Measurements from ENCODE around the gene IL17C. TPM values are rescaled to one million over a fixed set of nuclear protein-coding genes. Genes with fewer than 3 reads are reported as not detected.

Gene IL17C
- total and polyA plus RNA-seq, 10 of the 15 experiments (the other 5 are each of a cell fraction or from before 2014, with no cell fraction given) = not detected

GRCh38 chr16:88686062-88686438 lies 47.7 kb downstream of the IL17C start:
- ATAC-seq (peak; percentile 8), DNase-seq (ENCODE audit: low read depth, low spot score) (no peak), FAIRE-seq (no peak)
- 1% methylated on average over 11 of the region's 25 CpGs for WGBS (ENCODE audit: insufficient coverage, insufficient replicate concordance, low lambda C conversion rate, missing lambda C conversion rate)
- no peaks in the 10 kb centered on the region for H3K36me3 ChIP-seq (ENCODE audit: control insufficient read depth in 2 of 2, insufficient read depth in 2 of 2, low read length in 1 of 2)
- peak overlapping the region; percentile 98 for H3K4me3 ChIP-seq
- H2AFZ ChIP-seq (ENCODE audit: control insufficient read depth, low read depth, low read length) = peak overlapping the region; percentile 61
- no peak overlapping the region for H3K27ac ChIP-seq (ENCODE audit: control insufficient read depth, insufficient read depth)
- no peaks in the 10 kb centered on the region for H3K9me3 ChIP-seq (replicated peaks; ENCODE audit: control insufficient read depth, insufficient read depth, low read length)
- H3K9ac ChIP-seq (ENCODE audit: control insufficient read depth, insufficient read depth, low read length) = peak overlapping the region; percentile 52; the same call in 1 of the 2 replicates
- RAD21 ChIA-PET (ENCODE audit: unreplicated experiment) = no interaction called here
- TF ChIP-seq KAT2A (conservative IDR thresholded peaks at IDR 0.05; ENCODE audit: control insufficient read depth, low read depth, low read length) = no peak
- TF ChIP-seq LARP7 (IDR thresholded peaks at IDR 0.05) = no peak
- no peak for TF ChIP-seq TAF1 (IDR thresholded peaks at IDR 0.05; ENCODE audit: borderline replicate concordance, low read depth, low read length)
- TF ChIP-seq STAT3 (IDR thresholded peaks at IDR 0.05; ENCODE audit: low read depth, low read length) = no peak
- TF ChIP-seq NKRF (conservative IDR thresholded peaks at IDR 0.05) = no peak
- no peak for TF ChIP-seq GABPA (IDR thresholded peaks at IDR 0.05; ENCODE audit: low read depth)
- no peak for TF ChIP-seq NBN (IDR thresholded peaks at IDR 0.05)
- no peak for TF ChIP-seq USF2 (IDR thresholded peaks at IDR 0.05; ENCODE audit: borderline replicate concordance, low read depth, low read length)
- TF ChIP-seq SPI1 (IDR thresholded peaks at IDR 0.05; ENCODE audit: borderline replicate concordance, insufficient read depth, low read depth, low read length) = no peak
- H3K27me3 ChIP-seq (replicated peaks in 1 of 2; ENCODE audit: control insufficient read depth in 2 of 2, insufficient read depth in 2 of 2, low read length in 1 of 2) = no peaks in the 10 kb centered on the region; a peak in 1 of 4 replicates
- peaks cover 34% of the 10 kb centered on the region for H3K4me1 ChIP-seq (ENCODE audit: control insufficient read depth, insufficient read depth, low read length)
- intact Hi-C loops (cut with micrococcal nuclease; ENCODE audit: unreplicated experiment) = no loop called here
- peak overlapping the region; percentile 92 for H3K4me2 ChIP-seq (ENCODE audit: control insufficient read depth, insufficient read depth)
- no TSS peak for BruUV-seq (replicated peaks)
- H3K79me2 ChIP-seq (ENCODE audit: control insufficient read depth, insufficient read depth, low read length) = no peaks in the 10 kb centered on the region
- SMC1A ChIA-PET (ENCODE audit: uncharacterized antibody, unreplicated experiment) = no interaction called here
- POLR2A ChIA-PET = interaction anchor here (1.5 kb wide), 1 partner anchor 15 kb away, joined by 4 read pairs; no protein-coding TSS in a partner anchor
- in situ Hi-C loops (cut with MboI) = no loop called here
- no peaks in the 10 kb centered on the region for H4K20me1 ChIP-seq (ENCODE audit: control insufficient read depth, insufficient read depth)
- CTCF ChIA-PET = interaction anchor here (1.2 to 1.6 kb wide), 2 partner anchors 18 to 20 kb away, joined by 3 to 4 read pairs; no protein-coding TSS in a partner anchor
